Daoy (cell line): Measurements from ENCODE around the gene EVA1A. TPM values are rescaled to one million over a fixed set of nuclear protein-coding genes. Genes with fewer than 3 reads are reported as not detected.

Experiments
- DNase-seq: peaks from one replicate; pipeline ENCODE4 v3.0.0-alpha.2; 2015; ENCODE audit warnings: low read depth
- total RNA-seq: library from RNA; depleted of rRNA; stranded (reverse); fragments of >200 nt; shearing (Covaris generic); gene quantifications from 2 replicates; pipeline ENCODE4 v1.2.3, GENCODE V29; 2014

Gene EVA1A
- total RNA-seq, 1 experiment from 2014 or later = 98.7 TPM

- DNase-seq = no peak
Measured at GRCh38 chr2:75541430-75541829, 19.3 kb downstream of the EVA1A start.

GRCh38 chr2:75540994-75541393 lies 19.7 kb downstream of the EVA1A start:
- DNase-seq = no peak

- no peak for DNase-seq
Measured at GRCh38 chr2:75539955-75540716, 20.6 kb downstream of the EVA1A start.

DNA sequence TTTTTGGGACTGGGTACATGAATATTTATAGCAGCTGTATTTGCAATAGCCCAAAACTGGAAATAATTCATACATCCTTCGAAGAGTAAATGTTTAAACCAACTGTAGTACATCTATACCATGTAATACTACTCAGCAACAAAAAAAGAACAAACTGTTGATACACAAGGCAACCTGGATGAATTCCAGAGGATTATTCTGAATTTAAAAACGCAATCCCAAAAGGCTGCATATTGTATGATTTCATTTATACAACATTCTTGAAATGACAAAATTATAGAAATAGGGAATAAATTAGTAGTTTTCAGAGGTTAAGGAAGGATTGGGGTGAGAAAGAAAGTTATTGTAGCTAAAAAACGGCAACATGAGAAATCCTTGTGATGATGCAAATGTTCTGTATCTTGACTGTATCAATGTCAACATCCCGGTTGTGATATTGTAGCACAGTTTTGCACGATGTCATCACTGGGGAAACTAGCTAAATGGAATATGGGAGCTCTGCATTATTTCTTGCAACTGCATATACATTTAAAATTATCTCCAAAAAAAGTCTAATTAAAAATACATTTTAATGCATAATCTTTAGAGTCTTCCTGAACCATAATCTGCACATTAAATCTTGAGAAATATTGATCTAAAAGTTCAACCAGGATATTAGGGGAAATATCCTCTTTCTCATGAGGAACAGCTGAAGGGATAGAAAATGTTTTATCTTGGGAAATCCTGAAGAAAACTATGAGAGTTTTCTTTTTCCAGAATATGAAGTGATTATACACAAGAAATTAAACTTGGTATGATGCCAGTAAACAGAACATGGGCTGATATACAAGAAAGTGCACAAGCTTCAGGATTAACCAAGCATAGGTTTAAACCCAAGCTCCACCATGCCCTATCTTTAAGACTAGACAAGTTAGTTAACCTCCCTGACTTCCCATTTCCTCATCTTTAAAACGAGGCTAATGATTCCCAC lies 21.9 kb downstream of the EVA1A start:
- DNase-seq = no peak

GRCh38 chr2:75537658-75538057 lies 23.1 kb downstream of the EVA1A start:
- DNase-seq = no peak

- no peak for DNase-seq
Measured at GRCh38 chr2:75533135-75533534, 27.6 kb downstream of the EVA1A start.

GRCh38 chr2:75532488-75532887 lies 28.3 kb downstream of the EVA1A start:
- no peak for DNase-seq

DNA sequence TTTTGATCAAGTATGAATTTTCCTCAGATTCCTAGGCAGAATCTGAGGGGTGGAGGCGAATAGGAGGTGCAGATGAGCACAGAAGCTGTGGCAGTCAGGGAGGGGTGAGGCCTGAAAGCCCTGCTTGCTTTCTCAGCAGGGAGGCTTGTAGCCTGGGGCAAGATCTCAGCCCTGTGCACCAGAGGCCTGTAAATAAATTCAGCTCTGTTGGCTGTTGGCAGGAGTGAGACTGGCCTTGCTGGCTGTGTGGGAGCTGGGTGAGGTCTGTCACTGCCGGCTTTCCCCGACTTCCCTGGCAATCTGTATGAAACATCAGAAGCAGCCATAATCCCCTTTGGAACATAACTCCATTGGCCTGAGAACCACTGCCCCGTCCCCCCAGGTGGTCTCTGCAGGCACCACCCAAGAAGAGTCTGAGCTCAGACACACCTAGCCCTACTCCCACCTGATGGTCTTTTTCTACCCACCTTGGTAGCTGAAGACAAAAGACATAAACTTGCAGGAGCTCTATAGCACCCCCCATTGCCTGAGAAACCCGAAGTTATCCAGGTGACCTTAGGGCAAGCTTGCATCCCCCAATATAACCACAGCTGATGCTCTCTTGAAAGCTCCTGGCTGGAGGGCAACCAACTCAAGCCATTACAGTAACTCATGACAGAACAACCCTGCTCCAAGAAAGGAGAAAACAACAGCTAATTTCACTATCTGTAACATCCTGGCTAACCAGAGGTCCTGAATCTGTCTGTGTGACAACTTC lies 32.3 kb downstream of the EVA1A start:
- peak; percentile 73 for DNase-seq

- no peak for DNase-seq
Measured at GRCh38 chr2:75527676-75528075, 33.1 kb downstream of the EVA1A start.

DNA sequence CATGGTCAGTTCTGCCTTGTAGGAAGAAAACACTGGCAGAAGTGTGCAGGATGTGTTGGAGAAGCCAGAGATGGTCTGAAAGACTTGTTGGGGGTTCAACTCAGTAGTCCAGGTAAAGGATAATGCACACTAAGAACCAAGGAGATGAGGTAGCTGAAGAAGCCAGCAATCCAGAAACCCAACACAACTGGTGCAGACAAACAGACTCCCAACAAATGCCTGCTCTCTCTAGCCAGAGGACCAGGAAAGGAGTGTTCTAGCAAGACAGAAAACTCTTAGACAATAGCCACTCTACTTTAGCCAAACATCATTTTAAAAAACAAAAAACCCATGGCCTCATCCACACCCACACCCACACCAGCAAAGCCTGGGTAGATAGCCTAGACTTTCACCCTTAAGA lies 33.9 kb downstream of the EVA1A start:
- no peak for DNase-seq

DNA sequence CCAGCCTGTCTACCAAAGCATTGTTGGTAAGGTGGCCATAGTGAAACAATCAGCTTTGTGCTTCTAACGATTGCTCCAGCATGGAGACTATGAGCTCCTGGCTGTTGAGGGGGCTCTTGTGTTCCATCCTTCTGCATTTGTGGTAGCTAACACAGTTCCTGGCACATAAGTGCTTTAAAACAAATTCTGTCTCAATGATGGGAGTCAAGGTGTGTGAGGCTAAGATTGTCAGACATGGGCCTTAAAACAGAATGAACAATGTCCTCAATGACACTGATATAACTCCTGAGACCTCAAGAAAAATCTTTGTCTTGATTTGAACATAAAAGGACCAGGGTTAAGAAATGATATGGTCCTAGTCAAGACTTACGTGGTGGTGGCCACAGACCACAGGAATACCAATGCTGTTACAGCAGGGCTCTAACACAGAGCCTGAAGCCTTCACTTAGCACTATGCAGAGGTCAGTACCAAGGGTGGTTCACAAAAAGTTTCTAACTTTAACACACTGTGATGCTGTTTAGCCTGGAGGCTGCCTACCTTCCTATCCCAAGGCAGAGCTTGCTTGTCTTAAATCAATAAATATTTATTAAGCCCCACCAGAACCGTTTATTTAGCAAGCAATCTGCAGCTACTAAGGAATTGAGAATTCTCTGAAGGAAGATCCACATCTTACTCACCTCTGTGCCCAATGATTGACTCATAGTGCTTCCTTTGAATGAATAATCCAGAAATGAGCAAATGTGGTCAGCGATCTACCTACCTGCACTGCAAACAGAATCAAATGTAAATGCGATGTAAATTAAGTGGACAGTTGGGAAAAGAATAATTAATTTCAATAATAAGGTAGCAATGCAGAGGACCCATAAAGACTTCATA lies 35.1 kb downstream of the EVA1A start:
- peak; percentile 38 for DNase-seq

DNA sequence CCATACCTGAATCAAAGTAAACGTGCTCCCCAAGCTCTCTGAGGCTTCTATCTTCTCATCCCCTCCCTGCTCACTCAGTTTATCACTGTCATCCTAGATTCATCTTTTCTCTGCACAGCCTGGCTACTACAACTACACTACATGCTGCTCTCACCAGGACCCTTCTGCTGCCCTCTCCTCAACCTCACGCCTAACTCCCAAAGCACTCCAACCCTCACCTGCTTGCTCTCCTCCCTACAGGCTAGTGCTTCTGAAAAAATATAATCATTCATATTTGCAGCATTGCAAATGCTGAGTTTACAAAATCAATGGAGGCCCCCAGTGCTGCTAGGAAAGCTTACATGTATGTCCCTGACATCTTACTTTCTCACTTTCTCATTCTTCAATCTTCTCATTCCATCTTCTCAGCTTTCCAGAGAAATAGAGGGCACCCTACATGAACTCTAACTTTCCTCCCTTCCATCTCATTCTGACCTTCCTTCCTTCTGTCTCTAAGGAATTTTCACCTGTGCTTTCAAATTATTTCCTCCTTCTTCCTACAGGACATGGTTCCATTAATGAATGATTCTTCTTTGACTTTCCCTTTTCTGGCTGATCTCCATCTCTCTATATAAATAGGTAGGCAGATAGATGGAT lies 36.3 kb downstream of the EVA1A start:
- no peak for DNase-seq

DNA sequence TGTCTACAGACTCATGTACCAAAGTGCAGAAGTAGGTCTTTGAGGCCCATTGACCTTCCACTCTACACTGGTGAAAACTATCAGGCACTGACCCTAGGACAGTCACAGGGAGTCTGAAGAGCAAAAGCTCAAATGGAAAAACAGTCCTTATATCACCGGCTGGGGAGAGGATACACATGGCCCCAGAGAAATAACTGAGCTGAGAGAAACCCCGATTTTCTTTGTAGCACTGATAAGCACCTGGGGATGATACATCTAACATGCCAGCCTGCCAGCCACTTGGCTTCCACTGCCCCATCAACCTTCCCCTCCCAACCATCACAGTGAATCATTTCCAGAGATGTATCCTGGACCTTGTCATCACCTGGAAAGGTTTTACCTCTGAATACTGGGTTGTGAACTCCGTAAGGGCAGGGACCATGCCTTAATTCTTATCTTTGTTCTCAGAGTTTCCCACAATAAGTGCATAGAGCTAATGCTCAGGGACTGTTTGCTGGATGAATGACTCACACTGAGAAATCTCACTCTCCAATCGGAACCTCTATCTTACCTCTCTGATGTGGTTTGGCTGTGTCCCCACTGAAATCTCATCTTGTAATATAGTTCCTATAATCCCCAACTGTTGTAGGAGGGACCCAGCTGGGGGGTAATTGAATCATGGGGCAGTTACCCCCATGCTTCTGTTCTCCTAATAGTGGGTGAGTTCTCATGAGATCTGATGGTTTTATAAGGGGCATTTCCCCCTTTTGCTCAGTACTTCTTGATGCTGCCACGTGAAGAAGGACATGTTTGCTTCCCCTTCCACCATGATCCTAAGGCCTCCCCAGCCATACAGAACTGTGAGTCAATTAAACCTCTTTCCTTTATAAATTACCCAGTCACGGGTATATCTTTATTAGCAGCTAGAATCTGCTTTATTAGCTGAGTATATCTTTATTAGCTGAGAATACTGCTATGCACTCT lies 37.1 kb downstream of the EVA1A start:
- peak; percentile 92 for DNase-seq

DNA sequence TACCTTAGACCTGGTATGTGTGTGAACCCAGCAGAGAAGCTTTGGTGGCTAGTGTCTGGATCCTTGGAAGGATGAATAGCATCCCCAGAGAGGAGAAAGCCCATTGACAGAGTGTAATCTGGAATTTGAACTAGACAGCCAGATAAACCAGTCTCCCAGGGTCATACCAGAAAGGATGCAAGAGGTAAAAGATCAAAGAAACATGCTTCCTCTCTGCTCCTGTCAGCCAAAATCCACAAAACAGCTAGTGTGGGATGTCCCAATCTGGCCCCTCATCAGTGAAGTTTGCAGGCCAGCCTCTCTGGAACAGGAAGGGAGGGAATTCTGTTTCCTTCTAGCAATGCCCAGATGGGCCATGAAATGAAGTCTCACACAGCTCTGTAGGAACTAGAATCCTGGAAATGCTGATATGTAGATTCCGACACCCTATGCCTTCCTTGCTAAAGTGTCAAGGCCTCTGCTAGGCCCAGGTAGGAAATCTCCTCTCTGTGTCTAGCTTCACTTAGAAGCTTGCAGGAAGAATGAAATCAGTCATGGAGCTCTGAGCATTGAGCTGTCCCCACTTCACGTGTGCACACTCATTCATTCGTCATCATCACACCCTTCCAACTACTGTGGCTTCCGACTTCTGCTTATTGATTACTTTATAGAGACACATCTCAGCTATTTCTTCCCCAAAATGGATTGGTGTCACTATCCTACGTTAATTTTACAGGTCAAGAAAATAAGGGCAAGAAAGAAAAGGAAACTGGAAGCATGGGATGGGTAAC lies 38.0 kb downstream of the EVA1A start:
- peak; percentile 59 for DNase-seq

- no peak for DNase-seq
Measured at GRCh38 chr2:75521225-75521872, 39.4 kb downstream of the EVA1A start.

- no peak for DNase-seq
Measured at GRCh38 chr2:75519843-75520242, 40.9 kb downstream of the EVA1A start.

- no peak for DNase-seq
Measured at GRCh38 chr2:75518638-75519465, 41.9 kb downstream of the EVA1A start.
